Spinal cord (tissue), 10 donors: ENCODE results near the gene CDH5. TPM values are rescaled to one million over a fixed set of nuclear protein-coding genes. Genes with fewer than 3 reads are reported as not detected.

ENCODE experiments used
- DNase-seq, 6 donors: peaks; one replicate each; pipeline versions ENCODE4 v3.0.0 to v3.0.0-alpha.2; 2013 to 2015; ENCODE audit warnings: low spot score in 6 of 6, low read depth in 4 of 6
- H3K27ac ChIP-seq: one replicate; pipeline ENCODE4 v1.5.1; 2013; ENCODE audit warnings: low read depth, low read length, control low read depth
- H3K27me3 ChIP-seq: one replicate; pipeline ENCODE4 v1.6.1; 2013; ENCODE audit warnings: low read length; ENCODE audit not compliant: control insufficient read depth, insufficient read depth
- H3K36me3 ChIP-seq: one replicate; pipeline ENCODE4 v1.6.1; 2013; ENCODE audit warnings: low read length; ENCODE audit not compliant: control insufficient read depth, insufficient read depth
- H3K4me1 ChIP-seq: one replicate; pipeline ENCODE4 v1.6.1; 2013; ENCODE audit warnings: low read length; ENCODE audit not compliant: control insufficient read depth, insufficient read depth
- H3K4me3 ChIP-seq: one replicate; pipeline ENCODE4 v1.5.1; 2013; ENCODE audit warnings: low read depth, low read length, control low read depth
- H3K9me3 ChIP-seq: one replicate; pipeline ENCODE4 v1.6.1; 2013; ENCODE audit warnings: low read length; ENCODE audit not compliant: control insufficient read depth, insufficient read depth
- WGBS: methylation state at CpG from one replicate; pipeline ENCODE4 v1.1.5; 2013; ENCODE audit warnings: missing lambda C conversion rate; ENCODE audit not compliant: insufficient coverage; 5-methylcytosine and 5-hydroxymethylcytosine counted together
- polyA plus RNA-seq, 2 donors: library from polyadenylated mRNA; unstranded; fragments of 120-200 nt; gene quantifications; one replicate each; pipeline ENCODE4 v1.2.1, GENCODE V29; 2013; ENCODE audit not compliant: insufficient read length in 2 of 2
- total RNA-seq, 2 donors: library from RNA; depleted of rRNA in 1 of 2; stranded (reverse); fragments of 120-200 nt in 1 of 2; fragments of >200 nt in 1 of 2; gene quantifications; one replicate each; pipeline versions ENCODE4 v1.2.3 to v1.2.4, GENCODE V29; 2013 to 2014
- donor health status: healthy.

Gene CDH5
- total and polyA plus RNA-seq, 4 donors = 23.5 to 78.3 (median 35.3) TPM

GRCh38 chr16:66431760-66432159 is 65.3 kb downstream of the CDH5 start:
- Histone ChIP-seq H3K36me3 (no peaks in the 10 kb centered on the region), H3K27me3 (peaks cover 35% of the 10 kb centered on the region), H3K4me3 (no peak overlapping the region), H3K9me3 (no peaks in the 10 kb centered on the region), H3K27ac (no peak overlapping the region), H3K4me1 (peaks cover 10% of the 10 kb centered on the region)
- no peak for DNase-seq
- WGBS = 78% methylated on average over 8 of the region's 8 CpGs

- 76% methylated on average over 5 of the region's 5 CpGs for WGBS
- Histone ChIP-seq H3K27ac (no peak overlapping the region), H3K4me3 (no peak overlapping the region), H3K36me3 (no peaks in the 10 kb centered on the region), H3K27me3 (peaks cover 35% of the 10 kb centered on the region), H3K9me3 (no peaks in the 10 kb centered on the region), H3K4me1 (peaks cover 10% of the 10 kb centered on the region)
- DNase-seq = no peak
Measured at GRCh38 chr16:66432429-66432828, 65.9 kb downstream of the CDH5 start.

GRCh38 chr16:66434619-66435430 is 68.3 kb downstream of the CDH5 start:
- WGBS = 76% methylated on average over 8 of the region's 9 CpGs
- Histone ChIP-seq H3K27ac (no peak overlapping the region), H3K9me3 (no peaks in the 10 kb centered on the region), H3K4me1 (no peaks in the 10 kb centered on the region), H3K27me3 (peaks cover 11% of the 10 kb centered on the region), H3K4me3 (no peak overlapping the region), H3K36me3 (no peaks in the 10 kb centered on the region)
- no peak for DNase-seq

GRCh38 chr16:66435896-66436295 is 69.4 kb downstream of the CDH5 start:
- no peaks in the 10 kb centered on the region for H3K9me3 ChIP-seq
- 100% methylated on average over 1 of the region's 1 CpG for WGBS
- H3K36me3 ChIP-seq = no peaks in the 10 kb centered on the region
- peaks cover 5% of the 10 kb centered on the region for H3K27me3 ChIP-seq
- no peaks in the 10 kb centered on the region for H3K4me1 ChIP-seq
- no peak overlapping the region for H3K4me3 ChIP-seq
- no peak overlapping the region for H3K27ac ChIP-seq
- DNase-seq = no peak

GRCh38 chr16:66437391-66437945 is 71.0 kb downstream of the CDH5 start:
- 83% methylated on average over 7 of the region's 15 CpGs for WGBS
- Histone ChIP-seq H3K27me3 (no peaks in the 10 kb centered on the region), H3K4me3 (no peak overlapping the region), H3K27ac (no peak overlapping the region), H3K4me1 (no peaks in the 10 kb centered on the region), H3K9me3 (no peaks in the 10 kb centered on the region), H3K36me3 (peaks cover 5% of the 10 kb centered on the region)
- DNase-seq = no peak

GRCh38 chr16:66438536-66438935 is 72.0 kb downstream of the CDH5 start:
- 78% methylated on average over 7 of the region's 8 CpGs for WGBS
- Histone ChIP-seq H3K36me3 (peaks cover 5% of the 10 kb centered on the region), H3K4me3 (no peak overlapping the region), H3K4me1 (no peaks in the 10 kb centered on the region), H3K9me3 (no peaks in the 10 kb centered on the region), H3K27me3 (no peaks in the 10 kb centered on the region), H3K27ac (no peak overlapping the region)
- DNase-seq = no peak

GRCh38 chr16:66439051-66439730 is 72.7 kb downstream of the CDH5 start:
- Histone ChIP-seq H3K27me3 (no peaks in the 10 kb centered on the region), H3K27ac (no peak overlapping the region), H3K36me3 (peaks cover 5% of the 10 kb centered on the region), H3K4me1 (no peaks in the 10 kb centered on the region), H3K4me3 (no peak overlapping the region), H3K9me3 (no peaks in the 10 kb centered on the region)
- DNase-seq = no peak
- WGBS = 78% methylated on average over 4 of the region's 5 CpGs

- Histone ChIP-seq H3K4me3 (no peak overlapping the region), H3K36me3 (peaks cover 5% of the 10 kb centered on the region), H3K27ac (no peak overlapping the region), H3K4me1 (no peaks in the 10 kb centered on the region), H3K27me3 (no peaks in the 10 kb centered on the region), H3K9me3 (no peaks in the 10 kb centered on the region)
- WGBS = 90% methylated on average over 9 of the region's 10 CpGs
- DNase-seq = no peak
Measured at GRCh38 chr16:66440271-66440802, 73.8 kb downstream of the CDH5 start.

GRCh38 chr16:66440970-66441369 is 74.5 kb downstream of the CDH5 start:
- Histone ChIP-seq H3K27ac (no peak overlapping the region), H3K4me1 (no peaks in the 10 kb centered on the region), H3K27me3 (no peaks in the 10 kb centered on the region), H3K4me3 (no peak overlapping the region), H3K36me3 (peaks cover 5% of the 10 kb centered on the region), H3K9me3 (no peaks in the 10 kb centered on the region)
- no peak for DNase-seq
- 91% methylated on average over 10 of the region's 11 CpGs for WGBS
